HCT116 (cell line): ENCODE data around the gene GCNT2. TPM values are rescaled to one million over a fixed set of nuclear protein-coding genes. Genes with fewer than 3 reads are reported as not detected.

Experiments
- ATAC-seq: fragments of 200-7000 bp; cut with Tn5 transposase; 2 replicates; pipeline ENCODE4 v1.9.1; 2020; ENCODE audit warnings: mild to moderate bottlenecking, moderate library complexity
- BruUV-seq: library from RNA; stranded (reverse); fragments of 400-500 nt; replicated peaks from 2 replicates; lab custom pipeline; 2021; lab: Mats Ljungman, UMichigan
- CTCF ChIA-PET: fragments of 300-600 bp; sonication (Branson Sonifier 250); formaldehyde crosslinking; loops from one replicate; lab custom pipeline; 2021; ENCODE audit warnings: antibody characterized with exemption; lab: Charles Lee
- POLR2A ChIA-PET: fragments of 300-600, 350-600 bp; sonication (Branson Sonifier 250); formaldehyde crosslinking; loops from one replicate; lab custom pipeline; 2021; ENCODE audit warnings: antibody characterized with exemption; lab: Charles Lee
- RAD21 ChIA-PET, 2 experiments: fragments of 300-600 bp; sonication (Branson Sonifier 250); formaldehyde crosslinking; loops; one replicate each; lab custom pipeline; 2023; ENCODE audit warnings: low total read pairs in 2 of 2; ENCODE audit not compliant: uncharacterized antibody in 2 of 2, unreplicated experiment in 2 of 2, low non-redundant PET in 1 of 2; lab: Charles Lee
- DNase-seq: peaks from one replicate; pipeline ENCODE4 v3.0.0-alpha.2; 2010; ENCODE audit warnings: low read depth, low spot score
- H2AFZ ChIP-seq: fragments of 200-600 bp; shearing (Covaris generic), sonication (generic); 2 replicates; pipeline ENCODE4 v1.6.1; 2017; ENCODE audit warnings: low read depth, mixed run types, mixed read lengths, antibody characterized with exemption, low read length; ENCODE audit not compliant: poor library complexity, severe bottlenecking
- H3K27ac ChIP-seq: 2 replicates; pipeline ENCODE4 v1.5.1; 2012; ENCODE audit warnings: low read depth, low read length
- H3K27me3 ChIP-seq: fragments of 200-600 bp; sonication (generic); 2 replicates; pipeline ENCODE4 v1.6.1; 2016; ENCODE audit warnings: mixed run types, low read length, mixed read lengths; ENCODE audit not compliant: insufficient read depth
- H3K36me3 ChIP-seq, 2 experiments: fragments of 200-500 bp in 1 of 2; fragments of 200-600 bp in 1 of 2; sonication (Bioruptor generic) in 1 of 2; sonication (generic) in 1 of 2; 2 replicates each; pipeline versions ENCODE4 v1.5.1 to v1.6.1; 2014 to 2016; ENCODE audit warnings: low read length in 2 of 2, inconsistent platforms in 1 of 2, mixed read lengths in 1 of 2, mixed run types in 1 of 2; ENCODE audit not compliant: insufficient read depth in 2 of 2, control insufficient read depth in 1 of 2
- H3K4me1 ChIP-seq, 2 experiments: fragments of 200-600 bp in 1 of 2; sonication (generic) in 1 of 2; 2 replicates each; pipeline versions ENCODE4 v1.5.1 to v1.6.1; 2012 to 2017; ENCODE audit warnings: low read length in 2 of 2, inconsistent platforms in 1 of 2, mild to moderate bottlenecking in 1 of 2, mixed read lengths in 1 of 2, mixed run types in 1 of 2, moderate library complexity in 1 of 2; ENCODE audit not compliant: insufficient read depth in 2 of 2, control insufficient read depth in 1 of 2
- H3K4me2 ChIP-seq: fragments of 200-600 bp; sonication (generic); 2 replicates; pipeline ENCODE4 v1.6.1; 2017; ENCODE audit warnings: mixed run types, low read length, mixed read lengths
- H3K4me3 ChIP-seq, 2 experiments: fragments of 200-600 bp in 1 of 2; sonication (generic) in 1 of 2; replicated peaks in 1 of 2; 2 replicates each; pipeline ENCODE4 v1.5.1; 2011 to 2016; ENCODE audit warnings: low read length in 2 of 2, control low read depth in 1 of 2, low read depth in 1 of 2, mild to moderate bottlenecking in 1 of 2, mixed read lengths in 1 of 2, mixed run types in 1 of 2
- H3K79me2 ChIP-seq: fragments of 200-600 bp; sonication (generic); 2 replicates; pipeline ENCODE4 v1.6.1; 2017; ENCODE audit warnings: mild to moderate bottlenecking, mixed run types, low read length, moderate library complexity, mixed read lengths; ENCODE audit not compliant: insufficient read depth
- H3K9ac ChIP-seq: fragments of 200-600 bp; sonication (generic); 2 replicates; pipeline ENCODE4 v1.6.1; 2016; ENCODE audit warnings: low read length, mixed read lengths
- H3K9me2 ChIP-seq: fragments of 200-600 bp; sonication (generic), shearing (Covaris generic); 2 replicates; pipeline ENCODE4 v1.6.1; 2017; ENCODE audit warnings: mixed run types, mild to moderate bottlenecking, moderate library complexity; ENCODE audit not compliant: insufficient read depth
- H3K9me3 ChIP-seq, 2 experiments: fragments of 200-500 bp in 1 of 2; fragments of 200-600 bp in 1 of 2; sonication (Bioruptor generic) in 1 of 2; sonication (generic) in 1 of 2; 2 replicates each; pipeline ENCODE4 v1.6.1; 2014 to 2017; ENCODE audit warnings: low read length in 2 of 2, mixed read lengths in 2 of 2, inconsistent platforms in 1 of 2, low read depth in 1 of 2, mild to moderate bottlenecking in 1 of 2, mixed run types in 1 of 2, moderate library complexity in 1 of 2; ENCODE audit not compliant: control insufficient read depth in 1 of 2, insufficient read depth in 1 of 2
- H4K20me1 ChIP-seq: fragments of 200-600 bp; sonication (generic), shearing (Covaris generic); 2 replicates; pipeline ENCODE4 v1.6.1; 2017; ENCODE audit warnings: mixed run types, mild to moderate bottlenecking, moderate library complexity; ENCODE audit not compliant: insufficient read depth
- ATF3 ChIP-seq: IDR thresholded peaks from 2 replicates; pipeline ENCODE4 v1.6.1; 2012
- CBX3 ChIP-seq: IDR thresholded peaks from 2 replicates; pipeline ENCODE4 v1.6.1; 2012; ENCODE audit warnings: low read depth
- CTCF ChIP-seq, 3 experiments: fragments of 200-600 bp in 1 of 3; sonication (generic) in 1 of 3; IDR thresholded peaks in 2 of 3; conservative IDR thresholded peaks in 1 of 3; 2 replicates each; pipeline ENCODE4 v1.5.1; 2012 to 2017; ENCODE audit warnings: low read depth in 2 of 3, low read length in 2 of 3, antibody characterized with exemption in 1 of 3, borderline replicate concordance in 1 of 3, control low read depth in 1 of 3, mild to moderate bottlenecking in 1 of 3, mixed read lengths in 1 of 3, mixed run types in 1 of 3, moderate library complexity in 1 of 3; ENCODE audit not compliant: insufficient read depth in 1 of 3
- EGR1 ChIP-seq: IDR thresholded peaks from 2 replicates; pipeline ENCODE4 v1.6.1; 2012; ENCODE audit warnings: low read depth
- ELF1 ChIP-seq: IDR thresholded peaks from 2 replicates; pipeline ENCODE4 v1.6.1; 2012; ENCODE audit warnings: low read depth, borderline replicate concordance
- EZH2 ChIP-seq: fragments of 200-600 bp; sonication (generic); IDR thresholded peaks from 2 replicates; pipeline ENCODE4 v1.6.1; 2017; ENCODE audit warnings: antibody characterized with exemption, mixed run types
- EZH2phosphoT487 ChIP-seq: fragments of 200-600 bp; IDR thresholded peaks from 2 replicates; pipeline ENCODE4 v1.6.1; 2018; ENCODE audit warnings: antibody characterized with exemption, borderline replicate concordance
- FOSL1 ChIP-seq: IDR thresholded peaks from 2 replicates; pipeline ENCODE4 v1.6.1; 2012; ENCODE audit warnings: low read depth
- JUND ChIP-seq: IDR thresholded peaks from 2 replicates; pipeline ENCODE4 v1.6.1; 2012
- MAX ChIP-seq: IDR thresholded peaks from 2 replicates; pipeline ENCODE4 v1.6.1; 2012
- POLR2A ChIP-seq: IDR thresholded peaks from 2 replicates; pipeline ENCODE4 v1.7.0; 2011; ENCODE audit warnings: borderline replicate concordance; ENCODE audit not compliant: insufficient read depth, insufficient read length; ENCODE audit errors: extremely low read depth
- RAD21 ChIP-seq: IDR thresholded peaks from 2 replicates; pipeline ENCODE4 v1.6.1; 2012; ENCODE audit warnings: low read depth, mild to moderate bottlenecking
- SIN3A ChIP-seq: IDR thresholded peaks from 2 replicates; pipeline ENCODE4 v1.6.1; 2012; ENCODE audit warnings: low read depth
- SP1 ChIP-seq: IDR thresholded peaks from 2 replicates; pipeline ENCODE4 v1.6.1; 2012; ENCODE audit warnings: low read depth
- YY1 ChIP-seq: IDR thresholded peaks from 2 replicates; pipeline ENCODE4 v1.6.1; 2011; ENCODE audit warnings: low read length, low read depth, moderate library complexity, mild to moderate bottlenecking; ENCODE audit not compliant: insufficient replicate concordance; ENCODE audit errors: extremely low read depth
- ZBTB33 ChIP-seq: IDR thresholded peaks from 2 replicates; pipeline ENCODE4 v1.6.1; 2011; ENCODE audit warnings: mild to moderate bottlenecking, low read length, moderate library complexity; ENCODE audit not compliant: insufficient replicate concordance; ENCODE audit errors: extremely low read depth
- ZFX ChIP-seq: fragments of 450-650 bp; IDR thresholded peaks from 2 replicates; pipeline ENCODE4 v1.6.1; 2017
- ZNF274 ChIP-seq: fragments of 200-500 bp; sonication (Bioruptor generic); IDR thresholded peaks from 2 replicates; pipeline ENCODE4 v1.6.1; 2014; ENCODE audit warnings: mild to moderate bottlenecking, low read depth, low read length, inconsistent platforms
- intact Hi-C: fragments of 100-400 bp; cut with micrococcal nuclease; formaldehyde crosslinking; loops from 2 replicates; pipeline ENCODE4 v1.10.0; 2022
- total RNA-seq: library from RNA; stranded (reverse); gene quantifications from one replicate; pipeline ENCODE4 v1.2.1, GENCODE V29; 2021; ENCODE audit not compliant: unreplicated experiment

Gene GCNT2
- total RNA-seq, 1 experiment from 2014 or later: 0.74 TPM

- BruUV-seq: no TSS peak
- POLR2A ChIA-PET: no interaction called here
- no peak overlapping the region for H3K9ac ChIP-seq
Observed at GRCh38 chr6:10526156-10526555, 5.0 kb downstream of the GCNT2 start.

More at GRCh38 chr6:10526156-10526555, 5.0 kb downstream of the GCNT2 start:
- H2AFZ ChIP-seq: no peak overlapping the region
- H3K4me2 ChIP-seq: no peak overlapping the region
- no peak for ATAC-seq
- H3K27ac ChIP-seq: no peak overlapping the region
- no peak for TF ChIP-seq SIN3A
- TF ChIP-seq EGR1: no peak
- TF ChIP-seq ATF3: no peak
- TF ChIP-seq CTCF (IDR thresholded peaks at IDR 0.05 in 2 of 3, conservative IDR thresholded peaks at IDR 0.05 in 1 of 3; ENCODE audit: borderline replicate concordance in 1 of 3, insufficient read depth in 1 of 3, low read depth in 2 of 3, low read length in 2 of 3): no peak
- no peak for TF ChIP-seq ZBTB33
- TF ChIP-seq EZH2phosphoT487: no peak
- no peak for TF ChIP-seq EZH2
- TF ChIP-seq POLR2A: no peak
- TF ChIP-seq ELF1: no peak
- TF ChIP-seq ZFX: no peak
- TF ChIP-seq FOSL1: no peak
- TF ChIP-seq JUND: no peak
- TF ChIP-seq MAX: no peak
- no peak for TF ChIP-seq ZNF274
- no peak for TF ChIP-seq YY1
- TF ChIP-seq RAD21: no peak
- no peak for TF ChIP-seq SP1
- no peak for TF ChIP-seq CBX3
- DNase-seq: no peak
- no peaks in the 10 kb centered on the region for H4K20me1 ChIP-seq
- no peaks in the 10 kb centered on the region for H3K79me2 ChIP-seq
- H3K27me3 ChIP-seq: no peaks in the 10 kb centered on the region
- peaks cover 2 to 5% of the 10 kb centered on the region in 2 experiments; a peak in 3 of 4 replicates for H3K4me1 ChIP-seq
- no peak overlapping the region for H3K4me3 ChIP-seq
- no peaks in the 10 kb centered on the region for H3K9me3 ChIP-seq
- ChIA-PET CTCF (no interaction called here), RAD21 (no interaction called here)
- H3K36me3 ChIP-seq: no peaks in the 10 kb centered on the region
- no peaks in the 10 kb centered on the region for H3K9me2 ChIP-seq
- intact Hi-C loops: no loop called here
